NCI-H345 (cell line): ENCODE data around the gene TFF2.
A peak's percentile ranks its signal among the peaks of the same experiment; 100 is the strongest.

Source experiments
- DNase-seq: peaks from one replicate; lab custom pipeline; 2025; lab: John Stamatoyannopoulos, UW

The TFF2 gene

DNA sequence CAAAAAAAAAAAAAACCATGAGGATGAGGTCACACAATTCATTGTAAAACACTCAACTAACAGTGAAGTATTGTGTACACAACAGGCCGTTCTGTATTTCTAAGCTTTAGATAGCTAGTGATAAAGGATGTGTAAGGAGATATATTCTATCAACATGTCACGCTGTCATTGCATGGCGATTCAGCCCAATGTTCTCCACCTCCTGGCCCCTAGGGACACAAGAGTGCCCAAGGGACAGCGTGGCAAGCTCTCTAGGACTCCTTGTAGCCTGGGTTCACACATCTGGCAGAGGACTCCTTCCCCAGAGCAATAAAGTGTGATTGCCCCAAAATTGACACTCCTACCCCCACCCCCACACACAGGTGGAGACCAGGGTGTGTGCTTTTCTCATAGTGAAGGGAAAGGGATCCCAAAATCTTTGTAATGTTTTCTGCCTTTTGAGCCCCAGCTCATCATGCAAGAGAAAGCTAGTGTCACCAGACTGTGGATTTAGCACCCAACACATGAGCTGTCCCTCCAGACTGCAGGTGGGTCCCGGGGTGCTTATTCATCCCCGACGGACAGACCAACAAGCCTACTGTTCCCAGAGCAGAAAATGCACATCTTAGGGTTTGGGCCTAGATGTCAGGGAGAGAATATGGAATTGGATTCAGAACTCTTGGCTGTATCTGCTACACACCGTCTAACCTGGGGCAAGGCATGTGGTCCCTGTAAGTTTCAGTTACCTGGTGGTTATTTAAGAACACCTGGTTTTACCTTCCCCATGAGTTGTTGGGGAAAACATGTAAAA lies 33.6 kb upstream of the TFF2 start:
- DNase-seq, result peak; percentile 77

GRCh38 chr21:42383331-42383730 lies 32.5 kb upstream of the TFF2 start:
- no peak for DNase-seq

DNA sequence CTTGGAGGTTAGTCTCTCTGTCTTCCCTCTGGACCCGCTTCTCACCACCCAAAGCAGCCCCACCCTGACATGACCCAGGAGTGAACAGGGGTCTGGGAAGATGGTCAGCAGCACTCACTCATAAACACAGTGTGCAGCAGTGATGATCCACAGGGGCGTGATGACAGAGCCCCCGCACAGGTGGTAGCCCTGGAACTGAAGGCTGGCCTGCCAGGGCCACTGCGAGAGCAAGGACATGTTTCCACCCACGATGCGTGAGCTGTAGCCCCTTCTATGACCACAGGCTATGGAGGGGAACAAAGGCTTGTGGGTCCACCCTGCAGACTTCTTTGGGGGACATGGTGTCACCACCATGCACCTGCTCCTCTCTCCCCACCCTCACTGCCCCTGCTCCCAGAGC lies 32.1 kb upstream of the TFF2 start:
- no peak for DNase-seq

DNA sequence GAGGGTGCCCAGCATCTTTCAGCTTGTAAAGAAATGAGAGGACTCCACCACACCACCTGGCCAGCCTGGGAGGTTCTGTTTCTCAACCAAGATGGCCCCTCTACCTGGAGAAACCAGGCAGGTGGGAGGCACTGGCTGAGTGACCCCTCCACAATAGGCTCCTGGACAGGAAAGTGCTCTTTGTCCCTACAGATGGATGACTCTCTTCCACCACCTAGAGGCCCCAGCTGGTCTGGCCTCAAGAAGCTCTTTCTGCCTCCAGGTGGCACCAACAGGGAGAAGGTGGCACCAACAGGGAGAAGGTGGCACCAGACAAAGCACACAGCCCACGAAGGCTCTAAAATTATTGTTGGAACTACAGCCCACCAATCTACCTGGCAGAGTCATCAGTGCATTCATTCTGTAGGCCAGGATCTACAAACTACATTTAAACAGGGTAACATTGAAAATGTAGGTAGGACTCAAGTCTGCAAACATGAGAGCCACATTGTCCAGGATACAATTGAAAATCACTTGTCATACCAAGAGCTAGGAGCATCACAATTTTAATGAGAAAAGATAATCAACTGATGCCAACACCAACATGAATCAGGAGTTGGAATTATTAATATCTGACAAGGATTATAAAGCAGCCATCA lies 30.7 kb upstream of the TFF2 start:
- peak; percentile 68 for DNase-seq

DNA sequence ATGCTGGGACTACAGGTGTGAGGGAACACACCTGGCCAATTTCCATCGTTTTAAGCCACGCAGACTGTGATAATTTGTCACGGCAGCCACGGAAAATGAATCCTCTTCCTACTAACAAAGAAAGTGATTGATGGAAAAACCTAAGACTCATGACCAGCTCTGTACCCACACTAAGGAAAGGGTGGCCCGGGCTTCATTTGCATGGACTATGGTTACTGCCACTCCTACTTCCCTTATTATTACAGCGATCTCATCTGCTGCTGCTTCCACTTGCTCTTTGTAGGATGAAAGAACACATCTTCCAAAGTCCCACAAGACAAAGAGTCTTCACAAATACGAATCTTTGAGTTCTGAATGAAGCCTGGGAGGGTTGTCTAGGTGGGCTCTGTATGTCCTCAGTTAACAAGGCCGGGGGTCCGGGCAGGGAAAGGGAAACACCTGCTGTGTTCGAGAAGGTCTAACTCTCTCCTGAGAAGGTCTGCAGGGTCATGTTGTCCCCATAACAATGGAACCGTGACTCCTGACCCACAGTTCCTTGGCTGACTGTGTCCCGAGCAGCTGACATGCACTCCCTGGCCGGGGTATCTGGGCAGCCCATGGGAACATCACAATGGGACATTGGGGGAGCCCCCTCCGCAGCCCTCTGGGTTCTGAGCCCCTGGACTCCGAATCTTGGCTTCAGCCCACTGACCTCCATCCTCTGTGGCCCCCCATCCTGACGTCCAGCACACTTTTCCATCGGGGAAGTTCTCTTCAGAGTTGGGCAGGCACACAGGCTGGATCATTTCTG lies 28.8 kb upstream of the TFF2 start:
- DNase-seq, result no peak

GRCh38 chr21:42378418-42378817 lies 27.6 kb upstream of the TFF2 start:
- DNase-seq, result no peak

GRCh38 chr21:42377951-42378340 lies 27.2 kb upstream of the TFF2 start:
- no peak for DNase-seq

GRCh38 chr21:42377211-42377950 lies 26.6 kb upstream of the TFF2 start:
- no peak for DNase-seq

GRCh38 chr21:42376338-42376982 lies 25.7 kb upstream of the TFF2 start:
- DNase-seq, result no peak

DNA sequence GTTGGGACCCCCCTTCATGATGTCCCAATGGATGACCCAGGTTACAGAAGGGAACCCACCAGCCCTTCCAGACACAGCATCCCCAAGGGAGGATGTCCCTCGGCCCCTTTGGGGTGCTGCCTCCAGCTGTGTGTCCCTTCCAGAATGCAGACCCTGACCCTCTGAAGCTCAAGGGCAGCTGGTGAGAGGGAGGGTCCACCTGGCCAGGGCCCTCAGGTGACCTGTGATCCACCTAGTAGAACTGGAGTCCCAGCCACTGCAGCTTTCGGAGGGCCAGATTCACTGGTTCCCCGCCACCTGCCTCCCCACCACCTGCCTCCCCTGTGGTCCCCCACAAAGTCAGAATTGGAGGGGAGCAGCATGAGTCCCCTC lies 25.2 kb upstream of the TFF2 start:
- DNase-seq, result no peak

DNA sequence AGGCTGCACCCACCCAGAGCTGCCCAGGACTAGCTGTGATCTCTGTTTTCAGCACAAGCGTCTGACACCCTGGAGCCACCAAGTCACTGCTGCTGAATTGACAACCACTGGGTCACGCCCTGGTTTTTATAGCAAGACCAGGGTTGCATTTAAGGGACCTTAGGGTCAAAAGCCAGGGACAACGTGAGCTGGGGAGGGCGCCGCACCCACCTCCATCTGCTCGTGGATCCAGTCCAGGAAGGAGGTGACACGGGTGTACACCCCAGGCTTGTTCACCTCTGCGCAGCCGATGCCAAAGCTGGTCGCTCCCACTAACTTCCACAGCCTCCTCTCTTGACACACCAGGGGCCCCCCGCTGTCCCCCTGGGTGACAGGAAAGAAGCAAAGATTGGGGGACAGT lies 24.7 kb upstream of the TFF2 start:
- no peak for DNase-seq

DNA sequence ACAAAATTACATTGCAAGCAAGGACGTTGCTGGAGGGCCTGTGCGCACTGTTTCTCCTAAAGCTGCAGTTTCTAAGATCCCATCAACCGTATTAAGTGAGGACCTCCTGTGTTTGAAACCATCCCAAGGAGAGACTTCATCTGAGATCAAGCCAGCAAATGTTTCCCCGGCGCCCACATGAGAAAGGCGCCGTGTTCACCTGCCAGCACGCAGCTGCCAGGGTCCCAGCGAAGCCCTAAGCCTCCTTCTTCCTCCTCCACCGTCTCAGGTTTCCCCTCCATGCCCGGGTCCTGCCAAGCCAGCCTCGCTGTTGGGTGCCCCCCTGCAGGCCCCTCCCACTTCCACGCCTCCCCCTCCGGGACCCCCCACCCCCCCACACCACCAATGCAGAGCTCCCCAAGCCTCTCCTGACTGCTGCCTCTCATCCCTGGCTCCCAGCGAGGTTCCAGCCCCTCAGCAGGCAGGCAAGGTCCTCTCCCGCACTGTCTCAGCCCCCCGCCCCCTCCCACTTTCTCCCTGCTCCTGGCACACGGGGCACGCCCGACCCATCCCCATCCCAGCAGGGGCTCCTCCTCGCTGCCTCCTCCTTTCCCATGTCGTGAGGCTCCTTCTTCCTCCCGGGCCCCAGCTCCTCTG lies 24.2 kb upstream of the TFF2 start:
- DNase-seq, result no peak

DNA sequence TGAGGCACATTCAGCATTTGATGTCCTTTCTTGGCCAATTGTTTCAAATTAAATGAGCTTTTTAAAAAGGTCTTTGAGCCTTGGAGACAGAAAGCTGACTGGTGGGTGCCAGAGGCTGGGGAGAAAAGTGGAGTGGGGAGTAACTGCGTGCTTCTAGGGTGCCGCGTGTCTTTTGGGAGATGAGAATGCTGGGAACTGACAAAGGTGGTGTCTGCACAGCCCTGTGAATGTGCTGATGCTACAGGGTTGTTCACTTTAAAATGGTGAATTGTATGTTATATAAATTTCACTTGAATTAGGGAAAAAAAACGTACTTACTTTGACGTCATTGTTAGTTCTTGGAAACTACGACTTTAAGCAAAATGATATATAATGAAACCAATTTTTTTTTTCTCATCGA lies 23.7 kb upstream of the TFF2 start:
- no peak for DNase-seq

DNA sequence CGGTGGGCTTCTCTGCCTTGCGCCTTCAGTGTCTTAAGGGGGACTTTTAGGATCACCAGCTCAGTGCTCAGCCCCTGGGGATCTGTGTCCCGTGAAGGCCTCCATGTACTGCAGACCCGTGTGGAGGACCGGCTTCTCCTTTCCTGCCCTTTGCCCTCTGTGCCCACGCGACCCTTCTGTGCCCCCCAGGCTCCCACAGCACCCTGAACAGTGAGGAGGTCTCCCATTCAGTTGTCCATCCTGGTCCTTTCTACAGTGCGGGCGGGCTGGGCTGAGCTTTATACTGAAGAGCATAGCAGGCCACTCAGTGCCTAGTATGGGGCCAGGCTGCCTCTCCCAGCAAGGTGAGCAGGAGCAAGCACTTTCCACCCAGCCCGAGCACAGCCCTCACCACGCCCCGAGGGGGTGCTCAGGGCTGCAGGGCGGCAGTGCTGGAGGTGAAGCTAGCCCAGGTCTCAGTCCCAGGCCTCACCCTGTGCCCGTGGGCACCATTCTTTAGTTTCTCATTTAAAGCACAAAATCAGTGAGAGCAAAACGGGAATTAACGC lies 23.2 kb upstream of the TFF2 start:
- DNase-seq, result no peak

DNA sequence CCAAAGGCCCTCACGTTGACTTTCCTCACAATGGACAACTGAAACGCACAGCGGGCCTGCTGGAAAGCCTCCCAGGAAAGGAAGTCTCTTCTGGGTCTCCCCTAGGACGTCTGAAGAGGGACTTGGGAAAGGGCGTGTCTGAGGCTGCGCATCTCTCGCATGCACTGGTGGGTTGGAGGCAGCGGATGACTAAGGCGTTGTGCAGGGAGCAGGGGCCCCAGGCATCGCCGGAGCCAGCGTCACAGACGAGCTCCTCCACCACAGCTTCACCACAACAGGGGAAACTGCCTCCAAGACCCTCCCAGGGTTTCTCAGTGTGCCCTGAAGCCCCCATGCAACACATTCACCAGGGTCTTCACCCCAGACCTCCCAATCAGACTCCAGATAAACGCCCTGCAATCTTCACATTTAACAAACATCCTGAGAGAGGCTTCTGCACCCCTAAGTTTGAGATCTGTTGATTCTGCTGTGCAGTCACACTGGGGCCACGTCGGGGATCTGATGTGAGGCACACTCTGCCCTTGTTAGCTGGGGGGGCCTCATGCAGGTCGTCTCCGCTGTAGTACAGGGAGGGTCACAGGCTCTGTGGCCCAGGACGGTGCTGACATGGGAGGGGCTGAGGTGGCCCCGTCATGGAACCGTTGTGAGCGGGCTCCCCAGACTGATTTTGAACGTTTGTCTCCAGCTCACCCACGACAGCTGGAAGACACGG lies 22.6 kb upstream of the TFF2 start:
- no peak for DNase-seq

DNA sequence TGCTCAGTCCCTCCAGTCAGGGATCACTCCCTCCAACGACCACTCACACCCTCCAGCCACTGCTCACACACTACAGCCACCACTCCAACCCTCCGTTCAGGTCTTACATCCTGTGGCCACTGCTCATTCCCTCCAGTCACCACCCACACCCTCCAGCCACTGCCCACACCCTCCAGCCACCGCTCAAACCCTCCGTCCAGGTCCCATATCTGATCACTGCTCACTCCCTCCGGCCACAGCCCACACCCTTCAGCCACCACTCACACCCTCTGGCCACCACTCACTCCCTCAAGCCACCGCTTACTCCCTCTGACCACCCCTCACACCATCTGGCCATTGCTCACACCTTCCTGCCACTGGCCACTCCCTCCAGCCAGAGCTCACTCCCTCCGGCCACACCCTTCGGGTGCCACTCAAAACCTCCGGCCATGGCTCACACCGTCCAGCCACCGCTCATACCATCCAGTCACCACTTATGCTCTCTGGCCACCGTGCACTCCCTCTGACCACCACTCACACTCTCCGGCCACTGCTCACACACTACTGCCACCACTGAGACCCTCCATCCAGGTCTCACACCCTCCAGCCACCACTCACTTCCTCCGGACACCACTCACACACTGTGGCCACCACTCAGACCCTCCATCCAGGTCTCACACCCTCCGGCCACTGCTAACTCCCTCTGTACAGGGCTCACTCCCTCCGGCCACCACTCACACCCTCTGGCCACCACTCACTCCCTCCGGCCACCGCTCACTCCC lies 20.3 kb upstream of the TFF2 start:
- no peak for DNase-seq

GRCh38 chr21:42369821-42370220 lies 19.0 kb upstream of the TFF2 start:
- DNase-seq, result no peak

DNA sequence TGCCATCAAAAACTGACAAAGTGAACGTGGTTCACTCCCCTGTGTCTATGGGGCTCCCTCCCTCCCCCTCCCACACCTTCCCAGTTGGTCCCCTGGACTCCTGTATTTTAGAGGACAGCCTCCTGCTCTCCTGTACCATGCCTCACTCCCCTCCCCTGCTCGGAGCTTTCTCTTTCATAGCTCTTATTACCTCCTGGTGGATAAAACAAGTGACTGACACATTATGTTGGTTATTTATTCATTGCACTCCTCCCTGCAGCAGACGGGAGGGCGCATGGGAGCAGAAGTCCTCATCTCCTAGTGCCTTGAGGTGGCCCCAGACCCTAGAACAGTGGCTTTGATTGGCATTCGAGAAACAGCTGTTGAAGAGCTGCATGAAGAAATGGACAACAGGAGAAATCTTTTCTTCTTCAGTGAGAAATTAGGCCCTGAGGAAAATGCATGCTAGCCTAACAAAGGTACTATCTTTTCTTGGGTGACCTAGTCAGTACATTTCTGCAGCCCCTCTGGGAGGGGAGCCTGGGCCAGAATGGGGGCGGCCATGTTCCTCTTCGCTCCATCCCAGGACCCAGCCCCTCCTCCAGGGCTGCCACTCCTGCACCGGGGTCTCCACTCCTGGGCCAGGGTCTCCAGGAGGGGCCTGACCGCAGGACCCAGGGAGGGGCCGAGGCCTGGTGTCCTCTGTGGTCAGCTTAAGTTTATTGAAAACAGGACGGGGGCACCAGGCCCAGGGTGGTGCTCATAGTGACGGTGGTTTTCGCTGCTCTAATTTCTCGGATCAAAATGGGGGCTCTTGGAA lies 16.8 kb upstream of the TFF2 start:
- no peak for DNase-seq
